Esophagus mucosa (tissue), 1 donor: Measurements from ENCODE around the gene ITGA7. TPM values are rescaled to one million over a fixed set of nuclear protein-coding genes. Genes with fewer than 3 reads are reported as not detected.

Source experiments
- ATAC-seq: fragments of 200-7000 bp; cut with Tn5 transposase; one replicate; pipeline ENCODE4 v1.9.1; 2020
- total RNA-seq: library from RNA; stranded (reverse); gene quantifications from one replicate; pipeline ENCODE4 v1.2.4, GENCODE V29; 2023
- donor health status: DM: yes; HTN: yes; CAD: no.

ITGA7 gene
- total RNA-seq, 1 donor from 2014 or later = 6.7 TPM

DNA sequence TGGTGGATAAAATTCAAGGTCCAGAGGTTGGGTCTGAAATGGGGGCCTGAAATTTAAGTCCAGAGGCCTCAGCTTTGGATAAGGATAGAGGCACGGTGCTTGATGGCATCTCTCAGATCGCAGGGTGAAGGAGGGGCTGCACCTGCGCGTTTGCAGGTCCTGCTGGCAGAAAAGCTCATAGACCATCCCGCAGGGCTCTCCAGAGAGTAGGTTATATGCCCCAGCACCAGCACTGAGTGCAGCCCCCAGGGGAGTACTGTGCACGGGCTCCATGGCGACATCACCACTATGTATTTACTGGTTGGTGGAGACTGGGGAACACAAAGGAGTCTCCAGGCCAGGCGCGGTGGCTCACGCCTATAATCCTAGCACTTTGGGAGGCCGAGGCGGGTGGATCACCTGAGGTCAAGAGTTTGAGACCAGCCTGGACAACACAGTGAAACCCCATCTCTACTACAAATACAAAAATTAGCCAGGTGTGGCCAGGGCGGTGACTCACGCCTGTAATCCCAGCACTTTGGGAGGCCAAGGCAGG lies 25.4 kb upstream of the ITGA7 start:
- ATAC-seq = no peak

DNA sequence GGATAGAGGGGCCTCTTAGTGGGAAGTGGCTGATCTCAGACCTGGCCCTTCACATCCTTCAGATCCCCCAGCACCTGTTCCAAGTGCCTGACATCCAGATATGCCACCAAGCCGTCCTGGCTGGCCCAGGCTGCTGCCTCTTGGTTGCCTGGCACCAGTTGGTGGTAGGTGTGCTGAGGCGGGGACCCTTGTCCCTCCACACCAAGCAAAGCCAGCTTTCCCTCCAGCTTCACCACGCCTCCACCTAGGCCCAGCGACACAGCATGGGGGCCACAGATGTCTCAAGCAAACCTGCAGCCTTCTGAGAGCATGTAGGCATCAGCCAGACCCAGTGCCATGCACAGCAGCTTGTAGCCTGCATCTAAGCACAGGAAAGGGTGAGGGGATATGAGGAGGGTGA lies 24.6 kb upstream of the ITGA7 start:
- ATAC-seq = no peak

- ATAC-seq = peak; percentile 24
Observed at GRCh38 chr12:55729819-55730818, 22.4 kb upstream of the ITGA7 start.

GRCh38 chr12:55728939-55729818 lies 21.5 kb upstream of the ITGA7 start, which contains the start of gene CD63:
Gene CD63, minus strand, starts transcription at chr12:55729009. Its CDS starts 668 bp downstream, at chr12:55728341.
- peak; percentile 74 for ATAC-seq

DNA sequence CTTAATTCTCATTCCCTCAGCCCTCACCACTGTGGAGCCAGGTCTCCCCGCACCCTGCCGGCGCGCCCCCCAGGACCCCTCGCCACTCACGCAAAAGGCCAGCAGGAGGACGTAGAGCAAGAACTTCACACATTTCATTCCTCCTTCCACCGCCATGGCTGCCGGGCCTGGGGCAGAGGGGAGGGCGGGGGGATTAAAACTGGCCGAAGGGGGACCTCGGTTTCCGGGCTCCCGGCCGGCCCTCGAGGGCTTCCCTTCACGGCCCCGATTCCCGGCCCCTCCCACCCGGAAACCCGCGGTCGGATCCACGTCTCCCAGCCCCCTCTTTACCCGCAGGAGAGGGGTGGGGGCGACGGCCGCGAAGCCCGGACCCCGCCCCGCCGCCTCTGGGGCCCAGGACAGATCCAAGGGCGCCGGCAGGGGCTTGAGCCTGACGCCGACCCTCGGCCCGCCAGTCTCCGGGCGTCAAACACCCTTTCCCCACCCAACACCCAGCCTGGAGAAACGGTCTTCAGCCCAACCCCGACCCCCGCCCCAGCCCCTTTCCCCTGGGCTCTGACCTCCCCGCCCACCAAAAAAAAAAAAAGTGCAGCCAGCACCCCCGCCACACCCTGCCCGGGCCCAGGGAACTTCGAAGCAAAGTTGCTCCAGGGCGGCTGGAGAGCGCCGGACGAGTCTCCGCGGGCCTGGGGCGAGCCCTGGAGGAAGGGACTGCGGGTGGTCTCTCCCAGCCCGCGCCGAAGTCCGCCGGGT lies 20.7 kb upstream of the ITGA7 start:
- peak; percentile 24 for ATAC-seq

DNA sequence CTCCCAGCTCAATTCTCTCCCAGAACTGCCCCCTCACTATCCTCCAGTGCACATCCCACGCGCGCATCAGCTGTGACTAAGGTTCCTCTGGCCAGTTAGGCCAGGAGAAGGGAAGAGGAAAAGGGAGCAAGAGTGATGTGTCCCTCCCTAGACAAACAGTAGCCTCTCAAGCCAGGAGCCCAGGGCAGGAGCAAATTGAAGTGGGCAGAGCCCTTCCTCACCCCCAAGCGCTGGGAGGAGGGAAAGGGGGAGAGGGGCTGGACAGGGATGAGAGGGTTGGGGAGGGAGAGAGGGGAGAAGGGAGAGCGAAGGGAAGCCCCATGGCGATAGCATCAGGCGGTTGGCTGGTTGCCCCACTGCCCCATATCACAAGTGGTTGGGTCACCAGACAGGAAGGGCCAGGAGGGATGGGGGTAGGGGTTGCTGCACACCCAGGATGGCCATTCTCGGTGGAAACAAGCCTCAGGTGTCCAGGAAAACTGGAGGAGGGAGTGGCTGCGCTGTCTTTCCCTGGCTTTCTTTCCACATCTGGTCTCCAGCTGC lies 20.0 kb upstream of the ITGA7 start:
- no peak for ATAC-seq

GRCh38 chr12:55726971-55727370 lies 19.3 kb upstream of the ITGA7 start:
- no peak for ATAC-seq

DNA sequence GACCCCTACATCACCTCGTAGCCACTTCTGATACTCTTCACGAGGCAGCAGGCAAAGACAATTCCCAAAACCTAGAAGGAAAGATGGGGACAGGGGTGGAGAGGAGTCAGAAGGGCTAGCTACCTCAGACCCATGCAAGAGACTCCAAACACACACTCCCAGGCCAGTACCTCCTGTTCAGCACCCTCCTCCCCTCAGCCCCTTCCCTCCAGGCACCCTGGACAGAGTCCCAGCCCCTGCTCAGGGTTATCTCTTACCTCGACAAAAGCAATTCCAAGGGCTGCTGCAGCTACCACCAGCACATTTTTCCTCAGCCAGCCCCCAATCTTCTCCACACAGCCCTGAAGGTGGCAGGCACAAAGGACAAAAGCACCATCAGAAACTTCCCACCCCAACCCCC lies 17.9 kb upstream of the ITGA7 start:
- ATAC-seq = no peak

DNA sequence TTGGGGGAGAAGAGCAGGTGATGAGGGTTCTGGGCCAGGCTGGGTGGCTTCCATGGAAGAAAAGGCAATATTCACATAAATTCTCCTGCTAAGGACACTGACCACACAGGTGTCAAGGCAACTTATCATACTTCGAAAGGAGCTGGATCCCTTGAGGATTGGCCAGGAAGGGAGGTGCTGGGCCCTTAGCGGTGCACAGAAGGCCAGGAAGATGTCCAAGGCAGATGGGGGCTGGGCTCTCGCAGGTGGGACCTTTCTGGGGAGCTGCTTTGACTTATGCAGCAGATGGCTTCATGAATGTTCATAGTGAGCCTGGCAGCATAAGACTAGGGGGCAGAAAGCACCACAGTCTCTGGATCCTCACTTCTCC lies 17.2 kb upstream of the ITGA7 start:
- no peak for ATAC-seq

DNA sequence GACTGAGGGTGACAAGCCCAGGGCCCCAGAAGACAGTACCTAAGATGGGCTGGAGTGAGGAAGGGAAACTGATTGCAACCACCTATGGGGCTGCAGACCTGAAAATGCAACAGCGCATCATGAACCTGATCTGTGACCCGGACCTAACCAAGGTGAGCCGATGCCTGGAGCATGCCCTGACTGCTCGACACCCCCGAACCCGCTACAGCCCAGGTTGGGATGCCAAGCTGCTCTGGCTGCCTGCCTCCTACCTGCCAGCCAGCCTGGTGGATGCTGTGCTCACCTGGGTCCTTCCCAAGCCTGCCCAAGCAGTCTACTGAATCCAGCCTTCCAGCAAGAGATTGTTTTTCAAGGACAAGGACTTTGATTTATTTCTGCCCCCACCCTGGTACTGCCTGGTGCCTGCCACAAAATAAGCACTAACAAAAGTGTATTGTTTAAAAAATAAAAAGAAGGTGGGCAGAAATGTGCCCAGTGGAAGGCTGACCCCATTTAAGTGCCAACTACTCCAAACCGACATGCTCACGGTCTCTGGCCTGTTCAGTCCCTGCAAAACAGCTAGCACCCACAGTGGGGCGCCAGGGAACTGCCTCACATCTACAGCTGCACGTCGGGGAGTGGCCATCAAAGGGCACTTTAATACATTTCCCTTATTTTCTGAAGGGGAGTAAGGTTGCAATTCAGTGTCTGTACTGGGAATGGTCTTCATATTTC lies 16.7 kb upstream of the ITGA7 start:
- no peak for ATAC-seq

GRCh38 chr12:55723516-55724225 lies 16.0 kb upstream of the ITGA7 start:
- no peak for ATAC-seq

- ATAC-seq = no peak
Observed at GRCh38 chr12:55722948-55723347, 15.2 kb upstream of the ITGA7 start.

- ATAC-seq = no peak
Observed at GRCh38 chr12:55721601-55722213, 14.0 kb upstream of the ITGA7 start.

GRCh38 chr12:55720894-55721444 lies 13.3 kb upstream of the ITGA7 start:
- ATAC-seq = peak; percentile 68

DNA sequence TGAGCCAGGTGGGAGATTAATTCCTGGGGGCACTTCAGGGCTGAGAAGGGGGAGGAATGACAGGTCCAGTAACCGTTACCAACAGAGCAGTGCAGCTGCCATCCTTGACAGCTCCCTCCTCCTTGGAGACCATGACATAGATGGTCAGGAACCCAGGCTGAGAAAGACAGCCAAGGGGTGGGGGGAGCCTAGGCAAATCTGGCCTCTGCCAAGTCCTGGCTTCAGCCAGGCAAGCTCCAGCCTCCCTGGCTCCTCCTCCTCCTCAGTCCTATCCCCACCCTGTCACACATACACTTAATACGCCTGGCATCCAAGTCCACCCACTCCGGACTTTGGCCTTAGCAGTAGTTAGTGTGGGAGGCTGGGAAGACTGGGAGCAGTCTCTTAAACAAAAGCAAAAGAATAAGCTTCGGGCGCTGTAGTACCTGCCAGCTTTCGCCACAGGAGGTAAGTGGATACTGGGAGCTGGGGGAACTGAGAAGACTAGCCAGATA lies 12.4 kb upstream of the ITGA7 start, which contains the start of gene RDH5:
Gene RDH5, plus strand, starts transcription at position 323 of the 494 bp plus-strand sequence. CDS start 792 bp downstream, outside the sequence.
- no peak for ATAC-seq

DNA sequence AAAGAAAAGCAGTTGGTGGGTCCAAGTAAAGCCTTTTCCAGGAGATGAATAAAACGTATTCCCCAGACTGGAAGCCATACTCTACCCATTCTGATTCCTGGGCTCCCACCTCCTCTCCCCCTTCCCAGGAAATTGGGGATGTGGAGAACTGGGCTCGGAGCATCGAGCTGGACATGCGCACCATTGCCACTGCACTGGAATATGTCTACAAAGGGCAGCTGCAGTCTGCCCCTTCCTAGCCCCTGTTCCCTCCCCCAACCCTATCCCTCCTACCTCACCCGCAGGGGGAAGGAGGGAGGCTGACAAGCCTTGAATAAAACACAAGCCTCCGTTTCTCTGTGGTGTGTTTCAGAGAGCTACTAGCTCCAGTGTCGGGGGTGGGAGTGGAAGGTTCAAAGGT lies 11.7 kb upstream of the ITGA7 start:
- ATAC-seq = no peak

DNA sequence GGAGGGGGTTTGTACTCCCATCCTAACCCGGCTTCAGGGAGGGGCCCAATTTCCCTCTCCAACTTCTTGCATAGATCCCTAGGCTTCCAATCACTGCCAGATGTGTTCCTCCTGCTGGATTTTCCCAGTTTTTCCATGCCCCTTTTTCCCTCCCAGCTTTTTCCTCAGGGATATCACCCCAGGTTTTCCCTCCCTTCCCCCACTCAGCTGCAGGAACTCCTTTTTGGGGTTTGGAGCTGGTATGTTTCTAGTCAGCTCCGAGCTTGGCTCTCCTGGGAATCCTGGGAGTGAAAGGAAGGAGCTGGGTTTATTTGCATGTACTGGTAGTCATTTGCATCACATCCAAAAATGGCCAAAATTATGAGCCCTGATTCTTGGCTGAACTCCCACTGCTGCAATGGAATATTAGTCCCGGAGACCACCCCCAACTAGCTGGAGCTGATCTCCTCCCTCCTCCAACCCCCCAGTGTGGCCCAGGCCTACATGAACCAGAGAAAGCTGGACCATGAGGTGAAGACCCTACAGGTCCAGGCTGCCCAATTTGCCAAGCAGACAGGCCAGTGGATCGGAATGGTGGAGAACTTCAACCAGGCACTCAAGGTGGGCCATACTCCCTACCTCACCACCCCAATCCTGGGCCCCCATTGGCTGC lies 11.0 kb upstream of the ITGA7 start:
- ATAC-seq = no peak

DNA sequence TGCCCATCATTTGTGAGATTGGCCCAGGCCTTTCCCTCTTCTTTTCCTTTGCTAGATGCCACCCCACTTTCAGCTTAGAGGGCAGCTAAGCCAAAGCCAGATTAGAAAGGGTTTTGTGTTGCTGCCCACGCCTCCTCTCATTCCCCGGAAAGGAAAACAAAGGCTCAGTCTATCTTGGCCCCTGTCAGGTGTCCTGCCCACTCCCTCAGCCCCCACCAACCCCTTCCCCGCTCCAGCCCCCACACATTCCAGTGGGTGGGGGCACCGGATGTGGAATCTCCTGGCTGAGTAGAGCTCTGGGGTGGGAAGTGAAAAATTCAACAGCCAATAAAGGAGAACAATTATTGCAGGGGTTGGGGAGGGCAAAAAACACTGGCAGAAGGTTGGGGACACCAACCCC lies 10.3 kb upstream of the ITGA7 start:
- no peak for ATAC-seq
